OCI-LY7 (cell line): ENCODE measurements around the gene LINGO4. TPM values are rescaled to one million over a fixed set of nuclear protein-coding genes. Genes with fewer than 3 reads are reported as not detected.

Experiments used
- BruUV-seq: library from RNA; stranded (reverse); fragments of 400-500 nt; replicated peaks from 2 replicates; lab custom pipeline; 2021; lab: Mats Ljungman, UMichigan
- CTCF ChIA-PET: fragments of 300-600 bp; sonication (Branson Sonifier 250); formaldehyde crosslinking; loops from one replicate; lab custom pipeline; 2022; ENCODE audit warnings: antibody characterized with exemption; ENCODE audit not compliant: unreplicated experiment; lab: Charles Lee
- POLR2A ChIA-PET: fragments of 300-600 bp; sonication (Branson Sonifier 250); formaldehyde crosslinking; loops from one replicate; lab custom pipeline; 2022; ENCODE audit warnings: antibody characterized with exemption; lab: Charles Lee
- DNase-seq: peaks from one replicate; pipeline ENCODE4 v3.0.0-alpha.2; 2015; ENCODE audit warnings: low spot score
- H2AFZ ChIP-seq: fragments of 200-600 bp; sonication (generic), shearing (Covaris generic); 2 replicates; pipeline ENCODE4 v1.6.1; 2014; ENCODE audit warnings: mild to moderate bottlenecking, antibody characterized with exemption, low read length, moderate library complexity
- H3K27ac ChIP-seq: fragments of 200-600 bp; sonication (generic); 2 replicates; pipeline ENCODE4 v1.5.1; 2014; ENCODE audit warnings: mixed run types, low read depth, mild to moderate bottlenecking, moderate library complexity, low read length, inconsistent platforms; ENCODE audit not compliant: poor library complexity, severe bottlenecking
- H3K36me3 ChIP-seq: fragments of 200-600 bp; sonication (generic); 2 replicates; pipeline ENCODE4 v1.6.1; 2014; ENCODE audit warnings: mild to moderate bottlenecking, antibody characterized with exemption, low read length, moderate library complexity, mixed read lengths; ENCODE audit not compliant: insufficient read depth
- H3K4me1 ChIP-seq: fragments of 200-600 bp; sonication (generic); 2 replicates; pipeline ENCODE4 v1.5.1; 2014; ENCODE audit warnings: mild to moderate bottlenecking, low read length; ENCODE audit not compliant: insufficient read depth, poor library complexity, severe bottlenecking
- H3K4me2 ChIP-seq: fragments of 200-600 bp; sonication (generic); 2 replicates; pipeline ENCODE4 v1.6.1; 2014; ENCODE audit warnings: mild to moderate bottlenecking, low read length
- H3K4me3 ChIP-seq: fragments of 200-600 bp; sonication (generic); 2 replicates; pipeline ENCODE4 v1.5.1; 2014; ENCODE audit warnings: mild to moderate bottlenecking, low read depth, low read length; ENCODE audit not compliant: poor library complexity, severe bottlenecking
- H3K79me2 ChIP-seq: fragments of 200-600 bp; sonication (generic); 2 replicates; pipeline ENCODE4 v1.6.1; 2016; ENCODE audit warnings: low read depth, mild to moderate bottlenecking, low read length, moderate library complexity, mixed read lengths; ENCODE audit not compliant: insufficient read depth
- H3K9me2 ChIP-seq: fragments of 200-600 bp; sonication (generic); 2 replicates; pipeline ENCODE4 v1.6.1; 2016; ENCODE audit warnings: mild to moderate bottlenecking, low read length, mixed read lengths; ENCODE audit not compliant: insufficient read depth
- H3K9me3 ChIP-seq: fragments of 200-600 bp; sonication (generic); 2 replicates; pipeline ENCODE4 v1.6.1; 2014; ENCODE audit warnings: mild to moderate bottlenecking, mixed run types, low read length, mixed read lengths
- H4K20me1 ChIP-seq: fragments of 200-600 bp; sonication (generic); 2 replicates; pipeline ENCODE4 v1.6.1; 2014; ENCODE audit warnings: mild to moderate bottlenecking, antibody characterized with exemption, low read length, moderate library complexity, mixed read lengths; ENCODE audit not compliant: insufficient read depth
- CTCF ChIP-seq: fragments of 200-600 bp; sonication (generic); conservative IDR thresholded peaks from 2 replicates; pipeline ENCODE4 v1.5.1; 2014; ENCODE audit warnings: mild to moderate bottlenecking, antibody characterized with exemption, low read length, moderate library complexity, mixed read lengths
- EZH2phosphoT487 ChIP-seq: fragments of 200-600 bp; sonication (generic); IDR thresholded peaks from 2 replicates; pipeline ENCODE4 v1.6.1; 2018; ENCODE audit warnings: low read depth, borderline replicate concordance, mild to moderate bottlenecking, mixed run types, antibody characterized with exemption, low read length, moderate library complexity, mixed read lengths
- intact Hi-C: fragments of 100-400 bp; cut with micrococcal nuclease; formaldehyde crosslinking; loops from one replicate; pipeline ENCODE4 v1.10.0; 2022; ENCODE audit not compliant: unreplicated experiment
- total RNA-seq, 2 experiments: library from RNA; depleted of rRNA in 1 of 2; stranded (reverse); fragments of >200 nt in 1 of 2; shearing (Covaris generic) in 1 of 2; gene quantifications; 2 replicates each; pipeline ENCODE4 v1.2.3, GENCODE V29; 2014 to 2022

LINGO4 gene
- total RNA-seq, 2 experiments from 2014 or later: not detected

- ChIA-PET CTCF (no interaction called here), POLR2A (interaction anchor here (0.7 kb wide), 1 partner anchor 52 kb away, joined by 3 read pairs; the partner anchor contains the start of gene MRPL9)
- no peak overlapping the region for H2AFZ ChIP-seq
- H3K9me2 ChIP-seq: no peaks in the 10 kb centered on the region
- TF ChIP-seq CTCF: no peak
- no peak for TF ChIP-seq EZH2phosphoT487
- H3K27ac ChIP-seq: no peak overlapping the region
- H3K4me3 ChIP-seq: no peak overlapping the region
- H3K4me1 ChIP-seq: peaks cover 14% of the 10 kb centered on the region
- H3K79me2 ChIP-seq: no peaks in the 10 kb centered on the region
- no peaks in the 10 kb centered on the region for H4K20me1 ChIP-seq
- H3K36me3 ChIP-seq: no peaks in the 10 kb centered on the region
- no peaks in the 10 kb centered on the region for H3K9me3 ChIP-seq
- no peak for DNase-seq
- H3K4me2 ChIP-seq: no peak overlapping the region
- intact Hi-C loops: no loop called here
- BruUV-seq: no TSS peak
These were observed 10.6 kb upstream of the LINGO4 start for GRCh38 chr1:151815716-151816327.

- H3K9me3 ChIP-seq: no peaks in the 10 kb centered on the region
- CTCF ChIA-PET: no interaction called here
- no peaks in the 10 kb centered on the region for H3K9me2 ChIP-seq
- H3K4me3 ChIP-seq: no peak overlapping the region
- no peak for DNase-seq
- H3K4me1 ChIP-seq: peaks cover 10% of the 10 kb centered on the region
- H3K36me3 ChIP-seq: no peaks in the 10 kb centered on the region
- TF ChIP-seq EZH2phosphoT487 (no peak), CTCF (no peak)
- H3K4me2 ChIP-seq: no peak overlapping the region
- H2AFZ ChIP-seq: no peak overlapping the region
- no TSS peak for BruUV-seq
- intact Hi-C loops: no loop called here
- H3K79me2 ChIP-seq: no peaks in the 10 kb centered on the region
- POLR2A ChIA-PET: no interaction called here
- no peaks in the 10 kb centered on the region for H4K20me1 ChIP-seq
- no peak overlapping the region for H3K27ac ChIP-seq
These were observed 9.8 kb upstream of the LINGO4 start for GRCh38 chr1:151814971-151815545.

GRCh38 chr1:151814426-151814825 is 9.2 kb upstream of the LINGO4 start:
- CTCF ChIA-PET: no interaction called here
- Histone ChIP-seq H3K4me2 (no peak overlapping the region), H3K4me1 (peaks cover 10% of the 10 kb centered on the region), H3K79me2 (no peaks in the 10 kb centered on the region), H3K27ac (no peak overlapping the region), H3K9me2 (no peaks in the 10 kb centered on the region), H3K36me3 (no peaks in the 10 kb centered on the region), H3K4me3 (no peak overlapping the region), H3K9me3 (no peaks in the 10 kb centered on the region), H2AFZ (no peak overlapping the region), H4K20me1 (no peaks in the 10 kb centered on the region)
- no peak for TF ChIP-seq CTCF
- no peak for TF ChIP-seq EZH2phosphoT487
- POLR2A ChIA-PET: no interaction called here
- intact Hi-C loops: no loop called here
- no TSS peak for BruUV-seq
- DNase-seq: no peak
